ENCODE data around the gene PCDHGA5. TPM values are rescaled to one million over a fixed set of nuclear protein-coding genes. Genes with fewer than 3 reads are reported as not detected.

PCDHGA5 gene
- 0.90 and 1.2 TPM in 2 replicates for total RNA-seq

GRCh38 chr5:141363952-141364660 lies at the start of gene PCDHGA5:
Gene PCDHGA5, plus strand, starts transcription at chr5:141364162. Its CDS starts 169 bp downstream, at chr5:141364331.

GRCh38 chr5:141320225-141321169 lies 43.5 kb upstream of the PCDHGA5 start, which contains the start of gene TAF7:
Gene TAF7, minus strand, starts transcription at chr5:141320784. Its CDS starts 740 bp downstream, at chr5:141320044.

GRCh38 chr5:141330299-141331080 lies 33.5 kb upstream of the PCDHGA5 start, which contains the start of gene PCDHGA1:
Gene PCDHGA1, plus strand, starts transcription at chr5:141330514.

GRCh38 chr5:141338538-141339306 lies 25.2 kb upstream of the PCDHGA5 start, which contains the start of gene PCDHGA2:
Gene PCDHGA2, plus strand, starts transcription at chr5:141338760.

GRCh38 chr5:141343242-141343952 lies 20.6 kb upstream of the PCDHGA5 start, which contains the start of gene PCDHGA3:
Gene PCDHGA3, plus strand, starts transcription at chr5:141343829. Its CDS starts 205 bp downstream, at chr5:141344034.

GRCh38 chr5:141349917-141350619 lies 13.9 kb upstream of the PCDHGA5 start, which contains the start of gene PCDHGB1:
Gene PCDHGB1, plus strand, starts transcription at chr5:141350099. Its CDS starts 162 bp downstream, at chr5:141350261.

GRCh38 chr5:141354900-141355469 lies 9.0 kb upstream of the PCDHGA5 start, which contains the start of gene PCDHGA4:
Gene PCDHGA4, plus strand, starts transcription at chr5:141355021. Its CDS starts 87 bp downstream, at chr5:141355108.

GRCh38 chr5:141359790-141360426 lies 4.1 kb upstream of the PCDHGA5 start, which contains the start of gene PCDHGB2:
Gene PCDHGB2, plus strand, starts transcription at chr5:141359994. Its CDS starts 142 bp downstream, at chr5:141360136.

GRCh38 chr5:141369994-141370848 lies 6.3 kb downstream of the PCDHGA5 start, which contains the start of gene PCDHGB3:
Gene PCDHGB3, plus strand, starts transcription at chr5:141370242. Its CDS starts 153 bp downstream, at chr5:141370395.

GRCh38 chr5:141373673-141374317 lies 9.8 kb downstream of the PCDHGA5 start, which contains the start of gene PCDHGA6:
Gene PCDHGA6, plus strand, starts transcription at chr5:141373891. Its CDS starts 193 bp downstream, at chr5:141374084.

GRCh38 chr5:141382469-141383294 lies 18.7 kb downstream of the PCDHGA5 start, which contains the start of gene PCDHGA7:
Gene PCDHGA7, plus strand, starts transcription at chr5:141382742. Its CDS starts 158 bp downstream, at chr5:141382900.

GRCh38 chr5:141387557-141388311 lies 23.8 kb downstream of the PCDHGA5 start, which contains the start of gene PCDHGB4:
Gene PCDHGB4, plus strand, starts transcription at chr5:141387698. Its CDS starts 187 bp downstream, at chr5:141387885.

GRCh38 chr5:141392429-141393198 lies 28.7 kb downstream of the PCDHGA5 start, which contains the start of gene PCDHGA8:
Gene PCDHGA8, plus strand, starts transcription at chr5:141392633. Its CDS starts 181 bp downstream, at chr5:141392814.

Data from endothelial cell of coronary artery (primary cell).